Germinal center (tissue), 1 donor: ENCODE measurements around the gene SOCS7.

ENCODE experiments used
- DNase-seq: peaks from one replicate; pipeline ENCODE4 v3.0.0; 2012; ENCODE audit warnings: mixed read lengths, low spot score

Gene SOCS7

DNA sequence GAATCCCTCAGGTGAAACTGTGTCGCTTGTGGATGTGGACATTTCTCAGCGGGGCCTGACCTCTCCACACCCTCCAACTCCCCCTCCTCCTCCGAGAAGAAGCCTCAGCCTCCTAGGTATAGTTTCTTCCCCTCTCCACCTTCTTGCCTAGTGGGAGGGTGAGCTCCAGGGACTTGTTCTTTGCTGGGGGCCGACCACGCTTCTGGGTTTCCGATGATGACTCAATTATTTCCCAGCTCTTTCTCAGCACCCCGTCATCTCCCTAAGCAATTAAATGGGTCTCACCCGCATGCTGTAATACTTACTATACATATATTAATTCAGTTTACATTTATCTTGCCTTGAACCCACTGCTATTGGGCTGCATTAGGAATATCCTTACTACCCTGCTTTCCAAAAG lies 13.1 kb downstream of the SOCS7 start:
- no peak for DNase-seq

DNA sequence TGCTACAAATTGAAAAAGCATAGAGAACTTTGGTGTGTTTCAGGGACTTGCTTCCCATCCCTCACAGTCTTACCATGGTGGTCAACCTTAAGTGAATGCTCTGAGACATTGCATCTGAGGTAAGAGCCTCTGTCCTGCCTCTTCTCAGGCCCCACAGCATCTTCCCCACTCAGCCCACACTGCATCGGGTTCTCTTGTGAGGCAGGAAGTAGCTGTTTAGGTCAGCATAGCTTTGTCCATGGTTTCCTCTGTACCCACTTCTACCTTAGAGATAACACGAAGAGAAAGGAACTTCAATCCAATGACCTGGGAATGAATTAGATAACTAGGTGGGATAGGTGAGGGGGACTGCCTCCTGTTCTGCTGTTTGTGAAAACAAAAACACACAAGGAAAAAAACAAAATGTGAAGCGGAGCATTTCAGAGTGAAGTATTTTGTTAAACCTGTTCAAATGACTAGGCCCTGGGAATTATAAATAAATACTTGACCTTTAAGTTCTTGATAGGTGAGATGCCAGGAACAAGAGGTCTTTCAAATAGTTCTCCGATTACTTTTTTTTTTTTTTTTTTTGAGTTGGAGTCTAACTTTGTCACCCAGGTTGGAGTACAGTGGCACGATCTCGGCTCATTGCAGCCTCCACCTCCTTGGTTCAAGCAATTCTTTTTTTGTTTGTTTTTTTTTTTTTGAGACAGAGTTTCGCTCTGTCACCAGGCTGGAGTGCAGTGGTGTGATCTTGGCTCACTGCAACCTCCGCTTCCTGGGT lies 17.7 kb downstream of the SOCS7 start:
- DNase-seq, result no peak

DNA sequence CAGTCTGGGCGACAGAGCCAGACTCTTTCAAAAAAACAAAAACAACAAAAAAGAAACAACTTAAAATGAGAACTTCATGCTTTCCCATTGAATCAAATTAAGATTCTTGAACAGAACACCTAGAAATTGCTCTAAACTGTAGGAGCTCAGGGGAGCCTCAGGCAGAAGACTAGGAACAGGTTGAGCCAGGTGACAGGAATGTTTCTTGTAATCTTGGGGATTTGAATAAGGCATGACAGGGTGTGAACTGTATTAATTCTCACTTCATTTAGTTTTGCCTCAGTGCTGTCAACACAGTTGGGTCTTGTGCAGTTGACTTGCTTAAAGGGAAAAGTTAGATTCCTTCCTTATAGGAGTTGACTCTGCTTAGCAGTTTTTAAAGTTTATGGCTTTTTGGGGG lies 27.8 kb downstream of the SOCS7 start:
- no peak for DNase-seq

DNA sequence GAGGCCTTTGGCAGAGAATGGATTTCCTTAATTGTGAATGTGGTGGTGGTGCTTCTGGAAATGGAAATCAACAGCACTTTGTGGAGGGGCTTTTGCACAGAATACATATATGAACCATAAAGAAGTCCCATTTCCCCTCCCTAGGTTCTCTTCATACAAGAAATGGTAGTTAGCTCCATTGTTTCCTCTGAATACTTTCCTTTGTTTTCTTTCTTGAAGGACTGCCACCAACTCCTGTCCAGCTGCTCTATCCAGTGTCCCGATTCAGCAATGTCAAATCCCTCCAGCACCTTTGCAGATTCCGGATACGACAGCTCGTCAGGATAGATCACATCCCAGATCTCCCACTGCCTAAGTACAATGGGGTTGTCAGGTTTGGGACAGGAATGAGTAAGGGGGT lies 43.4 kb downstream of the SOCS7 start:
- no peak for DNase-seq

DNA sequence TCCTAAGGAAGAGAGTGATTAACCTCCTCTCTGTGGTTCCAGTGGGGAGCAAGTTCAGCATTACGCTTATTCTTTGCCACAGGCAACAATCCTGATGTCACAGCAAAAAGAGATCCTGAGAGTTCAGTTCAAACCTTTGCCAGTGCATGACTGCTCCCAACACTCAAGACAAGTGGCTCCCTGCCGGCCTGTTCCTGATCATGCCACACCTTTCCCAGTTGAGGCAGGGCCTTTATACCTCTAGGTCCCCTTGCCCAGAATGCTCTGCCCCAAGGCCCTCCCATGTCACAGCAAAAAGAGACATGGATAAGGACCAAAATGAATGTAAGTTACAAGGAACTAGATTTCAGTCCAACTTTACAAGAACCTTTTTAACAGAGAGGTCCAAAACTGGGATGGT lies 45.6 kb downstream of the SOCS7 start:
- no peak for DNase-seq

DNA sequence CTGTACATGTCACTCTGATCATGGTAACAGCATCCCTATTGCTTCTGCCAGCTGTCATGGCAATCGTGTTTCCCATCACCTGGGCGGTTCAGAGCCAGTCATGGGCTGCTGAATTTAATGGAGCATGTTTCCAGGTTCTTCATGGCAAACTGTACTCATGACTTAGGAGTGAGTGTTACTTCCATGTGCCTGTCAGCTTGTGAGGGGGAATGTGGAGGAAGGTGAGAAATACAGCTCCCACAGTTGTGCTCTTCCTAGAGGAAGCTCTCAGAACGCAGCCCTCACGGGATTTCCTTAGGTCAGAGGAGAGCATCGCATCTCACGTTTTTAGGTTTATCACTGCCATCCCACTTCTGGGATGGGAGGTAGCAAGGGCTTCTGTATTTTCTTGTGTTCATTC lies 48.6 kb downstream of the SOCS7 start:
- DNase-seq, result no peak

DNA sequence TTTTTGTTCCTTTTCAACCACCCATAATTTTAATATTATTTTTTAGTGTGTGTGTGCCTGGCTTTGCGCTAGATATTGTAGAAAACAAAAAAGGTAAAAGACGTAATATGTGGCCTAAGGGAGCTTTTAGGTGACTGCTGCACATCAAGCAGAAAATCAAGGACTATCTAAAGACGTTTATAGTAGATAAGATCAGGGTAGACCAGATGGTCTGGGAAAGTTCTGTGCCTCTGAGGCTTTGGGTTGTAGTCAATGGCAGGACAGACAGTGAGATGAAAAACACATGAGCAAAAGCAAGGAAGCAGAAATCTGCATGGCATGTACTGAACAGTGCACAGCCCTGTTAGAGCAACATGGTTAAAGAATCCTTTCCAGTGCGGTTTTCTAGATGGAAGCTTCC lies 49.8 kb downstream of the SOCS7 start:
- no peak for DNase-seq

DNA sequence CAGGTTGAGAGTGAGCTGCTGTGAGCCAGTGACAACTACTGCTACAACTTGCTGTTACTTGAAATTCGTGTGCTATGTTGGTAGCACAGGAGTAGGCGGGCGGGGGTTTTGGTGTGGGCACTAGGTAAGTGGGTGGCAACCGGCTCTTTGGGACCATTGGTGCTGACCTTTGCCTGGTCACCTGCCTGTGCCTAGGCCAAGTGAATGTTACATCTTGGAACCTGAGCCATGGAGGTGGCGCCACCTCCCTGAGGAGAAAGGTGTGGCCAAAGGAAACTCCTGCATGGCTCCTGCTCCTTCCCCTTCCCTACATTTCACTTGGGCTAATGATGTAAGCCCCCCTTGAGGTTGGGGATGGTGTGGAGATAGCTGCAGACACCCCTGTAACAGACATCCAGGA lies 51.3 kb downstream of the SOCS7 start:
- no peak for DNase-seq

DNA sequence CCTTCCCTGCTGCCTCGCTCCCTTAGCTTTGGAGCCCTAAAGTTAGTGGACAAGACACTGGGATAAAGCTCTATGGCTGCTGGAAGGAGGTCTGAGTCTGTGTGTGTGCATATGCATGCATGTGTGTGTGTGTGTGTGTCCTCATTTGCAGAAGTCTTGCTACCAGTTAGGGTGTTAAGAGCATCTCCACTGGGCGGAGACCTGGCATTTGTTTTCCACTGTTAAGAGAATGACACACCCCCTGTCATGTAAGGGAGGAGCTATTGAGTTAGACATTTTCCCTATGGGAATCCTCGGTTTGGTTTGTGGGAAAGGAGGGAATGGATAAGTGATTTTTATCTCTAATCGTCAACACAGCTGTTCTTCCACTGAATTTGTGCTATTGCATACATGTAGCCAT lies 51.8 kb downstream of the SOCS7 start:
- no peak for DNase-seq

DNA sequence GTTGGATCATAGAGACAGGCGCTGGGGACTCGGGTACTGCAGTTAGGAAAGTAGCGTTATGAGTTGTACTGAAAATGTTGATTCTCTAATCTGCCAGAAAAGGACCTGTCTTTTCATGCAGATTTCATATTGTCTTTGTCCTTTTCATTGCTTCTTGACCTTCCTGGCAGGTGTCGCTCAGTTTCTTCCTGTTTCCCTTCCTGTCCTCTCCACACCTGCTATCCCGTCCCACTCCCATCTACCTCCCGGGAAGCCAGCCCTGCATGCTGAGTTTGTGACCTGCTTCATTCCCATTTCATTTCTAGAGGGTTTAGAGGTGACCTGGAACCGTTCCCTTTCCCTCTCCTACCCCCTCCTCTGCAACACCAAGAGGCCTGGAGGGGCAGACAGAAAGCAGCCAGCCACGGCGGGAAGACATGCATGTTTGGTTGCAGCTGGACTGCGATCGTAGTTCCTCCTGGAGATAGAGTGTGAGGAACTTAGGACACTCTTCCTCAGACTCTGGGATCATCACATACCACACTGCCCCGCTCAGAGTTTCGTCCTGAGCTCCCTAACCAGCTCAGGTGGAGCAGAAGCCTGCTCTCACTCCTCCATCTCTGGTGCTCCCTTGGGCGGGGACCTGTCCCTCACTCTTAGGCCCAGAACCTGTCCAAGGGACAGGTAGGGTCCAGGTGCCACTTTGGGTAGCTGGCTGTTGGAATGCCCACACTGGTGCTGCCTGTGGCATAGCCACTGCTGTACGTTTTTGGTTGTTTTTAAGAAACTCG lies 52.7 kb downstream of the SOCS7 start:
- DNase-seq, result no peak

DNA sequence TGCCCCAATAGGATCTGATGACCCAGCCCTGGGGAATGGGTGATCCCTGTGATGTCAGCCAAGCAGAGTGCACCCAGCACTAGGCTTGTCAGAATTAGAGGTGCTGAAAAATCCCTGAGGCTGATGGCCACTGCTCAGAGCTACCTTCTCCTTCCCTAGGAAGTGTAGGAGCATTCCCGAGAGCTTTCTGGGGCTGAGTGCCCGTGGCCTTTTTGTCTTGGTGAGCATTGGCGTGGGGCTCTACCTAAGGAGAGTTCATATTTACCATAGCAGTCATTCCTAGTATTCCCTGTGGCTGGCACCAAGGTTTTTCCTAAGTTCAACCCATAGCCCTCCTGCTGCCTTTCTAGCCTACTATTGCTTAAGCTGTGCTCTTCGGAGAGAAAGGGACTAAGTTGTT lies 54.0 kb downstream of the SOCS7 start:
- no peak for DNase-seq

DNA sequence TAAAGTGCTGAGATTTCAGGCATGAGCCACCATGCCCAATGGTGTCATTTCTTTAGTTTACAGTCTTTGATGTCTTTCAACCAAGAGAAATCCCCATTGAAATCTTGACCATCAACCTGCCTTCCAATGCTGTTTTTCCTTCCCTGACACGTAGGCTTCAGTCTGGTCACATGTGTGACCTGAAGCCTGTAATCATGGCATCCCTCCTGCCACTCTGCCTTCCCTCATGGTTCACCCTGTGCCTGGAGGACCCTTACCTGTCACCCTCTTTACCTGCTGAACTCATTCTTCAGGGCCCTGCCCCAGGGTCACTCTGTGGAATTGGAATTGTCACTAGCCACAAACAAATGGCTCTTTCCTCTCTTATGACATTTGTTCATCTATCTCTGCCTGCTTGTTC lies 58.6 kb downstream of the SOCS7 start:
- no peak for DNase-seq

DNA sequence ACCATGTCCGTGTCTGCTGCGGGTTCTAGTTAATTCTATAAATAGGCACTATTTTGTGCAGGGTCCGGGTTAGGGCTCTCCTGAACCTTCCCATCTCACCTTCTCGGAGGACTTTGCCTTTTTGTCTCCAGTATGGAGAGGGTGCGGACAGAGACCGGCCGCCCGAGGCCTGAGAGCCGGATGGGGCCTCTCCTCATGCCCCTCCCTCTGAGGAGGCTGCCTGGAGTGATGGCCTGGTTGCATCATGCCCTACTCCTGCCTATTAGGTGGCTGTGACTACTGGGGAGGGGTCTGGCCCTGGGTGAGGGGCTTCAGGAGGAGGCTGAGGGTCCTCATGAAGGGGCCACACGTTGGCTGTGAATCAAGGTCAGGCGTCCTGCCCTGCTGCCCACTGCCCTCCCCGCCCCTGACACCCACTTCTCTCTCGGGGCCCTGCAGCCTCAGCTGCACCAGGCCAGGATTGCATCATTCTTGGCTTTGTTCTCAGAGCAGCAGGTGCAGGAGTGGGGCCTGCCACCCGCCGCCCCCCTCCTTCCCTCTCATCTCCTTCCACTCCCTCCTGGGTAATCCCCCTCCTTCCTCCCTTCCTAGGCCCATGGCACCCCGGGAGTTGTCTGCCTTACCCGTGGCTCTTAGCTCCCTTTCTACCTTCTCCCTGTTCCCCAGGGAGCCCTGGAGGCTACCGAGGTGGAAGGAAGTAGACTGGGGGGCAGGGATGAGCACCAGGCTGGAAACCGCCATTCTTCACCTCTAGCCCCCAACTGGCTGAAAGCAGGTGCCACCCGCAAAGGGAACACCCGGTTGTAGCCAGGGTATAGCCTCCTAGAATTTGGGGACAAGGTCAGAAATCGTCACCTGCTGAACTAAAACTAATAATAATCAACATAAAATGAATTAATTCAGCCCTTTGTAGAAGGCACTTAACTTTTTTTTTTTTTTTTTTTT lies 63.9 kb downstream of the SOCS7 start:
- DNase-seq, result no peak

DNA sequence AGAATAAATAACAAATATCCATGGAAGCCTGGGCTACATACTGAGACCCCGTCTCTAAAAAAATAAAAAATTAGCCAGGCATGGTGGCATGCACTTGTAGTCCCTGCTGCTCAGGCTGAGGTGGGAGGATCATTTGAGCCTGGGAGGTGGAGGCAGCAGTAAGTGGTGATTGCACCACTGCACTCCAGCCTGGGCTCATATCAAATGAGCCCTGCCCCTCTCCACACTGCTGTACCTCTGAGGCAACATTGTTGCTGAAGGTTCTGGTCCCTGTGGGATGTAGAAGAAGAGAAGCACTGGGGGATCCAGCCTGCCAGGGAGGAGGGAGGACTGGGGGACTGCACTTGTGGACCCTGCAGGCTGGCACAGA lies 65.2 kb downstream of the SOCS7 start:
- DNase-seq, result no peak

DNA sequence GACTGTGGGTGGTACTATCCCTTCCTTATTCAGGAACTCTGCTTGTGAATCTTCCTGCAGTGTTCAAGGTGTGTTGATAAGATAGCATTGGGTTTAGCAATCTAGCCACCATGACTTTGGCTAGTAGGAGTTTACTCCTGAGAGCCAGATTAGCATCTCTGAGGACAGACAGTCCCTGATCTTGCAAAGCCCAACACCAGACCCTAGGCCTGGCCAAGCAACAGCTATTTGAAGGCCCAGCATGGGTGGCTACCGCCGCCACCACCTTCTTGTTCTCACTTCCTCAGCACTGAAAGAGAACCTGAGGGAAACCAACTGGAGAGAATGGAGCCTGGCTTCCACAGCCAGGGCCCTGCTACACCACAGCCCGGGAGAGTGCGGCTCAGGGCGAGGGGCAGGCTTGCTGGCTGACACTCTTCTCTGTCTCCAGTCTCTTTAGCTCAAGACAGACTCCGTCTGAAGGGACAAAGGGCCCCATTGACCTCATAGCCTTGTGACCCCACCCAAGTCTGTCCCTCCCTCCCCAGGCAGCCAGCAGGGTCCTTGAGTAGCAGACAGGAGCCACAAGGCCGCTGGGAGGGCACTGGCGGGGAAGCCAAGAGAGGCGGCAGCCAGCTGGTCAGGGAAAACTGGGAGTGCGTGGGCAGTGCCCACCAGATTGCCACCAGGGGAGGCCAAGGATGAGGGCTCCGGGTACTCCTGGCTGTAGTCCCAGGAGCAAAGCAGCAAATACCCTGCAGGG lies 65.7 kb downstream of the SOCS7 start:
- DNase-seq, result no peak

DNA sequence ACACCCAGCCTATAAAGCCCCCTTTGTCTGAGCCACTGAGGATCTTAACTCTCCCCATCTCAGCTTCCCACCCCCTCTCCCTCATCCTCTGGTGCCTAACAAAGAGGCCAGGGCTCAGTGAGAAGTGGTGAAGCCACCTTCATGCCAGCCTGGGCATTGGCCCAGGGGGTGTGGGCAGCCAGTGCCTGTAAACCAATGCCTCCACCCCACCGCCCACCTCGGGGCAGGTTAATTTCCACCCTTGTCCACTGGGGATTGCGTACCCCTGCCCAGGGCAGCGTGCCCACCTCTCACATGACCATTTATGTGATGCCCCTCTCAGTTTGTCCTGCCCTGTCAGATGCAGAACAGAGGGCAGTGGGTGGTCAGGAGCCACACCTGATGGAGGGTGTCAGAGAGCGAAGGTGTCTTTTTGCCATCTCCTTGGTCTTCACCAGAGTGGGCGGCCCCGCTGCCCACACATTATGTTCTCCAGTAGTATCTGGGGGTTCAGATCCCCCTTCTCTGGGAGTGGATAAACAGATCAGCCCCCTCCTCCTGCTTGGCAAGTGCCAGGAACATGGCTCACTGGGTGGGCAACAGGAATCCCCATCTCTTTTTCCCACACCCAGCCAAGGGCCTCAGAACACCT lies 66.5 kb downstream of the SOCS7 start:
- no peak for DNase-seq

DNA sequence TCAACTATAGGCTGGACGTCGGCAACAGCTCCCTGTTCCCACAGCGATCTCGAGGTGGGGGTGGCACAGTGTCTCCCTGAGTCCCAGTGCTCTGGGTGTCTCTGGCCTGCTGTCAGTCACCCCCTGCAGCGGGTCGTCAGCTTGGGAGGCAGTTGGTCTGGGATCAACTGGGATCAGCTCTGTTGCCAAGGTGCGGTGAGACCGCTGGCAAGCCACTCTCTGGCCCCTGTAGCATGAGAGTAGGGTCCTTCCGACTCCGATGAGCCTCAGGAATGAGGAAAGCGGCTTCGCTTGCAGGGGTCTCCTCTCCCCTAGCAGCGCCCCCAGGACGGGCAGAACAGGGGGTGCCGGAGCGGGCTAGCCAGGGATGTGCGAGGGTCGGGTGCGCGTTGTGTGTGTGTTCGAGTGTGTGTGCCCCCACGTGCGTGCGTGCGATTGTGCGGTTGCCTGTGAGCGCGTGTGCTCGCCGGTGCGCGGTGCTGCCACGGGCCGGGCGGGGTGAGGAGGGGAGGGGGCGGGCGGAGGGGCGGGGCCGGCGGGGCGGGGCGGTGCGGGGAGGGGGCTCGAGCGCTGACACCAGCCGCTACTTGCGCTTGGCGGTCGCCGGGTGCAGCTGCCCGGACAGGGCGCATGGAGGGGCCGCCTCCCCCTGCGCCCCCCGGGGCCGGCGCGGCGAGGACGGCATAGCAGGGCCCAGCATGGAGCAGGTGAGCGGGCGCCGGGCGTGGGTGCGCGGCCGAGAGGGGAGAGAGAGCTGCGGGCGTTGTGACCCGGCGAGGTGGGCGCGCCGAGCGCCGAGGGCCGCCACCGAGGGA lies 67.3 kb downstream of the SOCS7 start:
- no peak for DNase-seq

DNA sequence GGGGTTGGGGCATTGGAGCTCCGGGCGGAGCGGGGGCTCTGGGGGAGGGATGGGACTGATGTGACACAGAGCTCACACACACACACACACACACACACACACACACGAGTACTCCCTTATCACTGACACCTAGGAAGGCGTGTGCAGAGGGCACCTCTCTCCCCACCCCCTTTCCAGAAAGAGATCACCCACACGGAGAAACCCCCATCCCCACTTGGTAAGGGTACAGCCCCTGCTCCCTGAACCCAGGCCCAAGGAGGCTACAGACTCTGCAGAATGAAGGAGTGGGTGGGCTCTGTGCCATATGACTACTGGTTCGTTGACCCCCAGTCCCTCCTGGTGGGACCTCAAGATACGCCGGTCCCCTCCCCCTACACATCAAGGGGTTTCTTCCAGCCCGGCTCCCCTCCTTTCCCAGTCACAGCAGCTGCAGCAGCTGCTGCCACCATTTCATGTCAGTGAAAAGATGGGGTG lies 67.9 kb downstream of the SOCS7 start:
- DNase-seq, result no peak

DNA sequence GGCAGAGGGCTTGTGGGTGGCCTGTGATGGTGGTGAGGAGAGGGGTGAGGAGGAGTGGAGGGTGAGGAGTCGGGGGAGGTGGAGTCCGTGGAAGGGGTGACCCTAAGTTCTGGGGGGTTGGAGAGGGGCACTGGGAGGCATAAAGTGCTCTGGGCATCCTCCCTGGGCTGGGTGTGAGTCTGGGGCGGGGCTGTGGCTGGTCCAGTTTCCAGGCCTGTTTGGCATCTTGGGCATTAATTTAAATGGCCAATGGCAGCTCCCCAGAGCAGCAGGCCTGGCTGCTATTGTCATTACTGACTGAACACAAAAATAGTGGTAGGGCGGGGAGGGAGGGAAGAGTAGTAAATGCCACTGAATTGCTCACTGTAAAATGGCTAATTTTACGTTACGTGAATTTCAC lies 68.9 kb downstream of the SOCS7 start:
- no peak for DNase-seq

DNA sequence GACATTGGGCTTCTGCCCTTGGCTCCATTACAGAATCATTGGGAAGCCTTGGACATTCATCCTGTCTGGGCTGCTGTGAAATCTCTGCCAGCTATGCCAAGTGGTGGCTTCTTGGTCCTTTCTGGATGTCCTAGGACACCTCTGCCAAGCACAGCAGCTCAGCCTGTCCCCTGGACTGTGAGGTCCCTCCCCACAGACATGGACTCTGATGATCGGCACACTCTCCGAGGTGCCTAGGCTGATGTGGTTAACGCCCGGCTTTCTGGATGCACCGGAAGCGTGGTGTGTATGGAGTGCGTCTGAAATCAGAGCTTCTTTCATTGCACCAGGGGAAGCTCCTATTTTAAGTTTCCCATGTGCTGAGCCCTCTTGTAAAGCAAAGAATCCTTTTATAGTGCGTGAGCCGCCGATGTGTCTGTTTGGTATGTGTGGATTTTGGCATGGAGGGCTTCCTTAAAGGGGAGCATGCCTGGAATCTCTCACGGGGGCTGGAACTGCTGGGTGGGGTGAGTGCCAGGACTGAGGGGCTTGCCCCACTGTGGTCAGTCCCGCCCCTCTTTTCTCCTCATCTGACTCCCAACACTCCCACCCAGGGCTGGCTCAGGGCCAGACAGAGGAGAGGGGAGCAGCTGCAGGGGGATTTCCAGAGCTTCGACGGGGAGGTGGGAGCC lies 69.7 kb downstream of the SOCS7 start:
- no peak for DNase-seq
